Effector CD8-positive, alpha-beta T cell (primary cell): Measurements from ENCODE around the gene TPRKB.
"Not testable (repeated sequence)": the region's sequence is repeated elsewhere in the genome, so short reads cannot be mapped to it uniquely, and the experiment has no call there.

Experiments
- DNase-seq: peaks from one replicate; lab custom pipeline; 2025; lab: John Stamatoyannopoulos, UW

Gene TPRKB

GRCh38 chr2:73700131-73700611 lies 37.0 kb downstream of the TPRKB start:
- DNase-seq, result no peak

GRCh38 chr2:73699437-73699836 lies 37.7 kb downstream of the TPRKB start:
- no peak for DNase-seq

GRCh38 chr2:73698101-73698500 lies 39.0 kb downstream of the TPRKB start:
- DNase-seq, result no peak

- DNase-seq, result no peak
Observed at GRCh38 chr2:73697606-73698005, 39.5 kb downstream of the TPRKB start.

- not testable (repeated sequence) for DNase-seq
Observed at GRCh38 chr2:73696985-73697384, 40.2 kb downstream of the TPRKB start.

GRCh38 chr2:73696521-73696920 lies 40.6 kb downstream of the TPRKB start:
- not testable (repeated sequence) for DNase-seq

GRCh38 chr2:73690372-73691088 lies 46.6 kb downstream of the TPRKB start:
- not testable (repeated sequence) for DNase-seq

- DNase-seq, result not testable (repeated sequence)
Observed at GRCh38 chr2:73688494-73688893, 48.7 kb downstream of the TPRKB start.

- no peak for DNase-seq
Observed at GRCh38 chr2:73685764-73686438, 51.2 kb downstream of the TPRKB start.

- not testable (repeated sequence) for DNase-seq
Observed at GRCh38 chr2:73684905-73685304, 52.2 kb downstream of the TPRKB start.

- DNase-seq, result not testable (repeated sequence)
Observed at GRCh38 chr2:73684325-73684724, 52.8 kb downstream of the TPRKB start.

GRCh38 chr2:73679951-73680571 lies 57.1 kb downstream of the TPRKB start:
- not testable (repeated sequence) for DNase-seq
